Large intestine (tissue), 3 donors: ENCODE results near the gene PRADC1. TPM values are rescaled to one million over a fixed set of nuclear protein-coding genes. Genes with fewer than 3 reads are reported as not detected.
A peak's percentile ranks its signal among the peaks of the same experiment; 100 is the strongest.

Source experiments
- DNase-seq, 2 donors: peaks; one replicate each; pipeline versions ENCODE4 v3.0.0 to v3.0.0-alpha.2; 2013
- H3K27ac ChIP-seq: one replicate; pipeline ENCODE4 v1.5.1; 2013; ENCODE audit warnings: low read length
- H3K27me3 ChIP-seq: 2 replicates; pipeline ENCODE4 v1.6.1; 2013; ENCODE audit warnings: low read length; ENCODE audit not compliant: control insufficient read depth, insufficient read depth
- H3K36me3 ChIP-seq: 2 replicates; pipeline ENCODE4 v1.6.1; 2013; ENCODE audit warnings: low read length; ENCODE audit not compliant: control insufficient read depth, insufficient read depth
- H3K4me1 ChIP-seq: one replicate; pipeline ENCODE4 v1.6.1; 2013; ENCODE audit warnings: low read length; ENCODE audit not compliant: control insufficient read depth, insufficient read depth
- H3K4me3 ChIP-seq: one replicate; pipeline ENCODE4 v1.5.1; 2013; ENCODE audit warnings: low read length
- H3K9me3 ChIP-seq: one replicate; pipeline ENCODE4 v1.6.1; 2013; ENCODE audit warnings: mild to moderate bottlenecking, low read depth, low read length, moderate library complexity; ENCODE audit not compliant: control insufficient read depth
- WGBS: methylation state at CpG from one replicate; pipeline ENCODE4 v1.1.5; 2013; ENCODE audit warnings: low lambda C conversion rate; ENCODE audit not compliant: insufficient coverage; 5-methylcytosine and 5-hydroxymethylcytosine counted together
- polyA plus RNA-seq: library from polyadenylated mRNA; unstranded; fragments of 120-200 nt; gene quantifications from one replicate; pipeline ENCODE4 v1.2.1, GENCODE V29; 2013

The PRADC1 gene
- polyA plus RNA-seq, 1 donor, result 13.5 TPM

GRCh38 chr2:73237168-73237567, 4.1 kb upstream of the PRADC1 start:
- no peak for DNase-seq
- Histone ChIP-seq H3K9me3 (no peaks in the 10 kb centered on the region), H3K27me3 (no peaks in the 10 kb centered on the region), H3K27ac (no peak overlapping the region), H3K4me1 (peaks cover 8% of the 10 kb centered on the region), H3K36me3 (peaks cover 15% of the 10 kb centered on the region), H3K4me3 (no peak overlapping the region)
- no CpG with 5 or more reads among the region's 1 CpG for WGBS

GRCh38 chr2:73235315-73236028, 2.4 kb upstream of the PRADC1 start:
- Histone ChIP-seq H3K27me3 (no peaks in the 10 kb centered on the region), H3K4me1 (peaks cover 8% of the 10 kb centered on the region), H3K4me3 (peak overlapping the region; percentile 97), H3K27ac (no peak overlapping the region), H3K9me3 (no peaks in the 10 kb centered on the region), H3K36me3 (peaks cover 9% of the 10 kb centered on the region)
- no peak for DNase-seq
- WGBS, result 48% methylated on average over 3 of the region's 11 CpGs

GRCh38 chr2:73233932-73234832, 1.1 kb upstream of the PRADC1 start, which contains the start of gene CCT7:
CCT7 (plus strand) TSS chr2:73234308; CDS start chr2:73234379, 71 bp downstream.
- peak within 1 kb of the TSS; percentile 97 for H3K4me3 ChIP-seq
- H3K36me3 ChIP-seq, result peaks cover 8% of the 10 kb centered on the region
- H3K9me3 ChIP-seq, result no peaks in the 10 kb centered on the region
- no peaks in the 10 kb centered on the region for H3K27me3 ChIP-seq
- peak within 1 kb of the TSS; percentile 96 for H3K27ac ChIP-seq
- peak; percentile 88 to 95 for DNase-seq
- peaks cover 8% of the 10 kb centered on the region for H3K4me1 ChIP-seq
- no CpG with 5 or more reads among the region's 69 CpGs for WGBS

- H3K36me3 ChIP-seq, result peaks cover 17% of the 10 kb centered on the region
- H3K4me1 ChIP-seq, result peaks cover 8% of the 10 kb centered on the region
- DNase-seq, result peak in 1 of 2 donors; percentile 55
- H3K9me3 ChIP-seq, result no peaks in the 10 kb centered on the region
- H3K27ac ChIP-seq, result no peak overlapping the region
- no peaks in the 10 kb centered on the region for H3K27me3 ChIP-seq
- H3K4me3 ChIP-seq, result peak overlapping the region; percentile 69
- no CpG with 5 or more reads among the region's 37 CpGs for WGBS
These were observed 461 bp downstream of the PRADC1 start for GRCh38 chr2:73232403-73233153.

- no peaks in the 10 kb centered on the region for H3K9me3 ChIP-seq
- no peak overlapping the region for H3K27ac ChIP-seq
- H3K36me3 ChIP-seq, result peaks cover 53% of the 10 kb centered on the region
- H3K4me1 ChIP-seq, result peaks cover 4% of the 10 kb centered on the region
- H3K4me3 ChIP-seq, result no peak overlapping the region
- no peaks in the 10 kb centered on the region for H3K27me3 ChIP-seq
- WGBS, result no CpG with 5 or more reads among the region's 14 CpGs
- DNase-seq, result no peak
These were observed 4.4 kb downstream of the PRADC1 start for GRCh38 chr2:73228631-73229030.

- Histone ChIP-seq H3K36me3 (peaks cover 68% of the 10 kb centered on the region), H3K4me3 (no peak overlapping the region), H3K4me1 (no peaks in the 10 kb centered on the region), H3K9me3 (no peaks in the 10 kb centered on the region), H3K27me3 (no peaks in the 10 kb centered on the region), H3K27ac (no peak overlapping the region)
- no peak for DNase-seq
- no CpG with 5 or more reads among the region's 3 CpGs for WGBS
These were observed 6.0 kb downstream of the PRADC1 start for GRCh38 chr2:73227086-73227485.

GRCh38 chr2:73225513-73226360, 7.3 kb downstream of the PRADC1 start:
- no peak overlapping the region for H3K4me3 ChIP-seq

GRCh38 chr2:73223821-73224220, 9.2 kb downstream of the PRADC1 start:
- DNase-seq, result no peak
- H3K36me3 ChIP-seq, result peaks cover 88% of the 10 kb centered on the region
- no peaks in the 10 kb centered on the region for H3K4me1 ChIP-seq
- H3K27me3 ChIP-seq, result no peaks in the 10 kb centered on the region
- no peaks in the 10 kb centered on the region for H3K9me3 ChIP-seq
- no CpG with 5 or more reads among the region's 4 CpGs for WGBS
- H3K4me3 ChIP-seq, result no peak overlapping the region
- no peak overlapping the region for H3K27ac ChIP-seq

More at GRCh38 chr2:73225513-73226360, 7.3 kb downstream of the PRADC1 start:
- no CpG with 5 or more reads among the region's 9 CpGs for WGBS
- H3K4me1 ChIP-seq, result no peaks in the 10 kb centered on the region
- no peak for DNase-seq
- H3K9me3 ChIP-seq, result no peaks in the 10 kb centered on the region
- H3K27me3 ChIP-seq, result no peaks in the 10 kb centered on the region
- H3K36me3 ChIP-seq, result peaks cover 82% of the 10 kb centered on the region
- H3K27ac ChIP-seq, result no peak overlapping the region

GRCh38 chr2:73218298-73218697, 14.7 kb downstream of the PRADC1 start:
- Histone ChIP-seq H3K36me3 (peaks cover 45% of the 10 kb centered on the region), H3K27ac (no peak overlapping the region), H3K9me3 (no peaks in the 10 kb centered on the region), H3K27me3 (no peaks in the 10 kb centered on the region), H3K4me1 (peaks cover 4% of the 10 kb centered on the region), H3K4me3 (no peak overlapping the region)
- DNase-seq, result no peak
